HG03060 (cell line): ENCODE measurements around the gene NBPF4.
"Not testable (repeated sequence)": the region's sequence is repeated elsewhere in the genome, so short reads cannot be mapped to it uniquely, and the experiment has no call there.

Experiments
- ATAC-seq: cut with Tn5 transposase; IDR thresholded peaks from one replicate; pipeline ENCODE4 v1.9.1; 2021; ENCODE audit warnings: low read depth, moderate number of reproducible peaks; ENCODE audit not compliant: unreplicated experiment

The NBPF4 gene

DNA sequence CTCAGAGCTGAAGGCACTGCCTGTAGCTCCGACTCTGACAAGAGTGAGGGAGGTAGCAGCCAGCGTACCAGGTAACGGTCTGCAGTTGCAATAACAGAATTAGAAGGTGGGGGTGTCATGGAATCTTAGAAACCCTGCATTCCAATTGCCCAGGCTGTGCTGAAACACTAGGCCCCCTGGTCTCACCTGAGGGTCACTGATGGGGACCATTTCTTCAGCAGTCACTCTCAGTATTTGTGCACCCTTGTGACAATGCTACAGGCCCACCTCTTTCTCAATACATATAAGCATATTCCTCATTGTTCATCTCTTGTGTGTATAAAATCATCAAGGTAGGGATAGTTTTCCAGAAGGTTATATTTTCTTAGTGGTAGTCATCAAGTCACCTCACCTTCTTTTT is at the start of gene NBPF4:
NBPF4 (minus strand) TSS at position 101 of the 400 bp plus-strand sequence. CDS start 315 bp downstream, outside the sequence.
- not testable (repeated sequence) for ATAC-seq

DNA sequence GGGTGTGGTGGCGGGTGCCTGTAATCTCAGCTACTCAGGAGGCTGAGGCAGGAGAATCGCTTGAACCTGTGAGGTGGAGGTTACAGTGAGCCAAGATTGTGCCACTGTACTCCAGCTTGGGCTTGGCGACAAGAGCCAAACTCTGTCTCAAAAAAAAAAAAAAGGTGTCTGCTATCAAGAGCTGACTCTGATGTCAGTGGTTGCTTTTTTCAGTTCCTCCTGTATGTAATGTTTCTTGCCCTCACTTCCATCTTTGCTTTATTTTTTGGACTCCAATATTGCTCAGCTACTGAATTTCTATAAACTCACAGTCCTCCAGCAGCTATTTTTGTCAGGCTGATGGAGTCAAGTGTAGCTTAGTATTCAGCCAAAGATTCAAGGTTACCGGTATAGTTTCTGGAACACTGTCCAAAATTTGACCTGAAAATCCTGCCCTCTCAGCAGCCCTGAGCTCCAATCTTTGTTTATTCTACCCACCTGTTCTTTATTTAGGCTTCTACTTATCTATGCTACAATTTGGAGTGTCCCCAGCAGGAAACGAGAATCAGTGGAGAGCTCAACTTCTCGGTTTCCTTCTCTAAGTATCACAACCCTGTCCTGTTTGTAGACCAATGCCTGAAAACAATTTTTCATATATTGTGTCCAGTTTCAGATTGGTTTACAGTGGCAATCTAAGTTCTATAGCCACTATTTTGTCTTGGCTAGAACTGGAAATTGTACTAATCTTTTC is 38.8 kb upstream of the NBPF4 start:
- not testable (repeated sequence) for ATAC-seq

GRCh38 chr1:108272485-108273327 is 28.8 kb upstream of the NBPF4 start:
- not testable (repeated sequence) for ATAC-seq

DNA sequence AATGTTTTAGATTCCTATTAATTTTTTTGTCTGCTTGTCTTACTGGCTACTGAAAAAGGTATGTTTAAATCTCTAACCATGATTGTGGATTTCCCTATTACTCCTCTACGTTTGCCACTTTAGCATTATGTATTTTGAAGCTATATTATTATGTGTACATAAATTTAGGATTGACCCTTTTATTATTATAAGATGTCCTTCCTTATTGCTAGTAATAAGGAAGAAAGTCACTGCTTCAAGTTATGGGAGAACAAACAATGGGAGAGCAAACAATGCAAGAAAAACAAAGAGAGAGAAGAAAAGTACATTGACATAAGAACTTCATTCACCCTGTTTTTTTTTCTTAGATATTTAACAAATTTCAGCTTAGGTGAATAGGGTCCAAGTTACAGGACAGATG is 23.2 kb upstream of the NBPF4 start:
- ATAC-seq = not testable (repeated sequence)

GRCh38 chr1:108261967-108262366 is 18.1 kb upstream of the NBPF4 start:
- not testable (repeated sequence) for ATAC-seq

DNA sequence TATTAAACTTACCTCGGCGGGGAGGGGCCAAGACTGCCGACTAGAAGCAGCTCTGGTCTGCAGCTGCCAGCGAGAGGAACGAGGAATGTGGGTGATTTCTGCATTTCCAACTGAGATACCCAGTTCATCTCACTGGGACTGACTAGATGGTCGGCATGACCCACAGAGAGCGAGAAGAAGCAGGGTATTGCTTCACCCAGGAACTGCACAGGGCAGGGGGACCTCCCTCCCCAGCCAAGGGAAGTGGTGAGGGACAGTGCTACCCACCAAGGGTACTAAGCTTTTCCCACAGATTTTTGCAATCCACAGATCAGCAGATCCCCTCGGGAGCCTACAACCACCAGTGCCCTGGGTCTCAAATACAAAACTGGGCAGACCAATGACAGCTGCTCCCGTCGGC is 17.6 kb upstream of the NBPF4 start:
- ATAC-seq = not testable (repeated sequence)

- ATAC-seq = not testable (repeated sequence)
These were observed 16.8 kb upstream of the NBPF4 start for GRCh38 chr1:108260578-108261259.

- ATAC-seq = peak; percentile 93
These were observed 11.6 kb upstream of the NBPF4 start for GRCh38 chr1:108255426-108255825.

- ATAC-seq = not testable (repeated sequence)
These were observed 4.5 kb downstream of the NBPF4 start for GRCh38 chr1:108239426-108239825.

- not testable (repeated sequence) for ATAC-seq
These were observed 8.6 kb downstream of the NBPF4 start for GRCh38 chr1:108235308-108235707.

DNA sequence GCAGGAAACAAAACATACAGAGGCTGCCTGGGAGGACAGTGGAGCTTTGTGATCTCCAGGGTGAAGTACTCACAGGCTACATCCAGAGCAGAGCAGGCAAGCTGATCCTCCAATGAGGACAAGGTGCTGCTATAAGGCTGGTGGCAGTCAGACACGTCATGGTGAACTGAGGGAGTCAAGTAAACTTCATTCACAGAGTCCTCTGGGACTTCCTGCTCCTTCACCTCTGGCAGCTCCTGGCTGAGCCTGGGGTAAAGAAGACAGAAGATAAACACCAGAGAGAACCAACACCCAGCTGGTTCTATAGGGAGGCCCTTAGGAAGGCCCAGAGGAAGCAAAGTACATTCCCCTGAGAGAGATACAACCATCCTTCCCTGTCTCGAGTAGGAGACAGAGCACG is 11.7 kb downstream of the NBPF4 start:
- not testable (repeated sequence) for ATAC-seq

- not testable (repeated sequence) for ATAC-seq
These were observed 13.9 kb downstream of the NBPF4 start for GRCh38 chr1:108229976-108230375.

DNA sequence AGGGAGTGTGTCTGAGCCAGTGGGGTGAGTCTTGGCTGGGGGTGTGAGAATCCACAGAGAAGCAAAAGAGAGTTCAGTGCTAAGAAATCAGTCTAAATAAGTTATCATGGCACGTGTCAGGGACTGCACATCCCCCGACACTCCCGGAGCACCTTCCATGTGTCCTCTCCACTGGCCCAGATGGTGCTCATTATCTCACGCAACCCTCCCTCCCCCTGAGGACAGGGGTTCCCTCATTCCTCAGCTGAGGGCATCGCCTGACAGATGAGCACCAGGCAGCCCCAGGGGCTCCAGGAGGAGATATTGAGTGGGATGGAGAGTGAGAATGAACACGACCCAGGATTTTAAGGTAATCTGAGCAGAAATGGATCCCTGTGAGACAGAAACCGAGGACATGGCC is 16.1 kb downstream of the NBPF4 start:
- ATAC-seq = not testable (repeated sequence)

DNA sequence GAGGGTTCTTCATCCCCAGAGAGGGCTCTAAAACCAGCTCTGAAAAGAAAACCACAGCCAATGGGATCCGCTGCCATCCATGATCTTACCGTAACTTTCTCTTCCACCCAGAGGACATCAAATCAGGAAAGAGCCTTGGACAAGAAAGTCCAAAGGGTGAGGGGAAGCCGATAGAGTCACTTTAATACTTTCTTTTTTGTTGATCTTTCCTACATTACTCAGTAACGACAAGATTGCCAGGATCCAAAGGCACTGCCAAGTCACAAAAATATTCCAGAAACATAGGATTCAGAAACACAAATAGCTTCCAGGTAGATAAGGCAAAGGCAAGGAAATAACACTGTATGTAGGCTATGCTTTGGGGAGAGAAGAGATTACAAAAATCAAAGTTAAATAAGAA is 17.0 kb downstream of the NBPF4 start:
- ATAC-seq = not testable (repeated sequence)

- not testable (repeated sequence) for ATAC-seq
These were observed 20.6 kb downstream of the NBPF4 start for GRCh38 chr1:108223226-108223625.

GRCh38 chr1:108217515-108218174 is 26.2 kb downstream of the NBPF4 start:
- ATAC-seq = not testable (repeated sequence)

- ATAC-seq = not testable (repeated sequence)
These were observed 26.9 kb downstream of the NBPF4 start for GRCh38 chr1:108217007-108217406.

GRCh38 chr1:108216028-108216890 is 27.6 kb downstream of the NBPF4 start:
- ATAC-seq = not testable (repeated sequence)
